SK-N-SH treated with all-trans-retinoic acid at 6 μM for 48 hours (cell line): ENCODE results near the gene LRRC14B.

Experiments
- ATAC-seq: fragments of 200-7000 bp; cut with Tn5 transposase; 3 replicates; pipeline ENCODE4 v1.9.1; 2020; ENCODE audit warnings: mild to moderate bottlenecking, moderate library complexity
- ARNTL ChIP-seq: fragments of 450-650 bp; formaldehyde crosslinking; IDR thresholded peaks from 2 replicates; pipeline ENCODE4 v1.5.0; 2020; ENCODE audit warnings: low read depth, mild to moderate bottlenecking, moderate library complexity, borderline replicate concordance
- BACH2 ChIP-seq: fragments of 250-450 bp; sonication (Bioruptor Pico); IDR thresholded peaks from 2 replicates; pipeline ENCODE4 v1.9.0; 2021; ENCODE audit warnings: mild to moderate bottlenecking, borderline replicate concordance
- CREB5 ChIP-seq: fragments of 250-450 bp; sonication (Bioruptor Pico); IDR thresholded peaks from 2 replicates; pipeline ENCODE4 v1.5.1; 2020; ENCODE audit warnings: low read depth, mild to moderate bottlenecking, moderate library complexity
- CSDC2 ChIP-seq: fragments of 250-450 bp; sonication (Bioruptor Pico); IDR thresholded peaks from 2 replicates; pipeline ENCODE4 v1.5.0; 2020; ENCODE audit warnings: mild to moderate bottlenecking, moderate library complexity
- CSRNP3 ChIP-seq: fragments of 250-450 bp; sonication (Bioruptor Pico); IDR thresholded peaks from 2 replicates; pipeline ENCODE4 v1.5.1; 2021; ENCODE audit warnings: mild to moderate bottlenecking, moderate library complexity
- ESRRG ChIP-seq: fragments of 250-450 bp; sonication (Bioruptor Pico); IDR thresholded peaks from 2 replicates; pipeline ENCODE4 v1.6.1; 2021; ENCODE audit warnings: mild to moderate bottlenecking
- GLIS3 ChIP-seq: fragments of 250-450 bp; sonication (Bioruptor Pico); IDR thresholded peaks from 2 replicates; pipeline ENCODE4 v1.5.0; 2020; ENCODE audit warnings: mild to moderate bottlenecking, moderate library complexity
- ISL1 ChIP-seq: fragments of 250-450 bp; sonication (Bioruptor Pico); IDR thresholded peaks from 2 replicates; pipeline ENCODE4 v2.1.2; 2022; ENCODE audit warnings: mild to moderate bottlenecking, moderate library complexity
- OSR1 ChIP-seq: fragments of 250-450 bp; sonication (Bioruptor Pico); IDR thresholded peaks from 2 replicates; pipeline ENCODE4 v1.8.0; 2022; ENCODE audit warnings: moderate library complexity, mild to moderate bottlenecking, inconsistent platforms
- PATZ1 ChIP-seq: fragments of 250-450 bp; sonication (Bioruptor Pico); IDR thresholded peaks from 2 replicates; pipeline ENCODE4 v1.8.0; 2020; ENCODE audit warnings: mild to moderate bottlenecking, moderate library complexity, borderline replicate concordance
- POU6F1 ChIP-seq: fragments of 250-450 bp; sonication (Bioruptor Pico); IDR thresholded peaks from 2 replicates; pipeline ENCODE4 v1.8.0; 2021; ENCODE audit warnings: low read depth, mild to moderate bottlenecking, moderate library complexity, borderline replicate concordance
- PPARA ChIP-seq: fragments of 250-450 bp; sonication (Bioruptor Pico); IDR thresholded peaks from 2 replicates; pipeline ENCODE4 v1.5.0; 2020; ENCODE audit warnings: mild to moderate bottlenecking, borderline replicate concordance
- RARB ChIP-seq: fragments of 250-450 bp; sonication (Bioruptor Pico); IDR thresholded peaks from 2 replicates; pipeline ENCODE4 v1.8.0; 2021; ENCODE audit warnings: mild to moderate bottlenecking, moderate library complexity
- TCF4 ChIP-seq: fragments of 250-450 bp; sonication (Bioruptor Pico); IDR thresholded peaks from 2 replicates; pipeline ENCODE4 v1.8.0; 2021; ENCODE audit warnings: mild to moderate bottlenecking, moderate library complexity, borderline replicate concordance
- TOX ChIP-seq: fragments of 250-450 bp; sonication (Bioruptor Pico); IDR thresholded peaks from 2 replicates; pipeline ENCODE4 v1.8.0; 2021; ENCODE audit warnings: mild to moderate bottlenecking, moderate library complexity, borderline replicate concordance
- TSHZ2 ChIP-seq: fragments of 250-450 bp; sonication (Bioruptor Pico); IDR thresholded peaks from 2 replicates; pipeline ENCODE4 v1.5.0; 2020; ENCODE audit warnings: mild to moderate bottlenecking, moderate library complexity
- ZC3H10 ChIP-seq: fragments of 250-450 bp; sonication (Bioruptor Pico); IDR thresholded peaks from 2 replicates; pipeline ENCODE4 v1.5.1; 2021; ENCODE audit warnings: mild to moderate bottlenecking, moderate library complexity
- ZFP3 ChIP-seq: fragments of 250-450 bp; sonication (Bioruptor Pico); IDR thresholded peaks from 2 replicates; pipeline ENCODE4 v1.5.0; 2020; ENCODE audit warnings: mild to moderate bottlenecking, moderate library complexity
- ZFP30 ChIP-seq: fragments of 450-650 bp; formaldehyde crosslinking; IDR thresholded peaks from 2 replicates; pipeline ENCODE4 v1.5.0; 2022; ENCODE audit warnings: mild to moderate bottlenecking, moderate library complexity
- ZNF565 ChIP-seq: fragments of 450-650 bp; formaldehyde crosslinking; conservative IDR thresholded peaks from 2 replicates; pipeline ENCODE4 v1.5.0; 2020; ENCODE audit warnings: low read depth, mild to moderate bottlenecking, moderate library complexity
- ZNF70 ChIP-seq: fragments of 450-650 bp; formaldehyde crosslinking; IDR thresholded peaks from 2 replicates; pipeline ENCODE4 v1.5.0; 2020; ENCODE audit warnings: mild to moderate bottlenecking, moderate library complexity
- ZNF8 ChIP-seq: fragments of 450-650 bp; formaldehyde crosslinking; IDR thresholded peaks from 2 replicates; pipeline ENCODE4 v1.5.0; 2020; ENCODE audit warnings: mild to moderate bottlenecking, moderate library complexity

LRRC14B gene

GRCh38 chr5:171801-172331 is 19.4 kb upstream of the LRRC14B start:
- no peak for ATAC-seq
- no peak for TF ChIP-seq CSRNP3 (CRISPR knock-in tag)
- TF ChIP-seq ZFP30 (CRISPR knock-in tag): no peak
- no peak for TF ChIP-seq OSR1
- TF ChIP-seq ZNF565 (CRISPR knock-in tag): no peak
- no peak for TF ChIP-seq ARNTL (CRISPR knock-in tag)
- TF ChIP-seq POU6F1 (CRISPR knock-in tag): no peak
- no peak for TF ChIP-seq PATZ1
- TF ChIP-seq TOX: no peak
- no peak for TF ChIP-seq TCF4 (CRISPR knock-in tag)

- ATAC-seq: no peak
- TF ChIP-seq ZNF70 (no peak), ZFP30 (CRISPR knock-in tag) (no peak), ARNTL (CRISPR knock-in tag) (no peak), CSDC2 (CRISPR knock-in tag) (no peak), OSR1 (no peak), CREB5 (no peak), GLIS3 (CRISPR knock-in tag) (no peak), ZNF8 (CRISPR knock-in tag) (no peak), ESRRG (no peak), BACH2 (no peak), PATZ1 (no peak), RARB (no peak), ZNF565 (CRISPR knock-in tag) (no peak), TCF4 (CRISPR knock-in tag) (no peak), ZC3H10 (CRISPR knock-in tag) (no peak), PPARA (CRISPR knock-in tag) (no peak), CSRNP3 (CRISPR knock-in tag) (no peak)
Measured at GRCh38 chr5:172421-172820, 18.9 kb upstream of the LRRC14B start.

- ATAC-seq: no peak
- TF ChIP-seq TSHZ2 (CRISPR knock-in tag) (no peak), BACH2 (no peak), ZNF70 (no peak), TOX (no peak), RARB (no peak), PPARA (CRISPR knock-in tag) (no peak), ISL1 (CRISPR knock-in tag) (no peak), CREB5 (no peak), CSDC2 (CRISPR knock-in tag) (no peak), ZC3H10 (CRISPR knock-in tag) (no peak), ZFP3 (no peak), ZFP30 (CRISPR knock-in tag) (no peak), TCF4 (CRISPR knock-in tag) (no peak)
Measured at GRCh38 chr5:172841-173251, 18.4 kb upstream of the LRRC14B start.
